K562 (cell line): ENCODE measurements around the gene FUT2. TPM values are rescaled to one million over a fixed set of nuclear protein-coding genes. Genes with fewer than 3 reads are reported as not detected.

ENCODE experiments used
- ATAC-seq: fragments of 200-7000 bp; cut with Tn5 transposase; 3 replicates; pipeline ENCODE4 v1.9.1; 2020; ENCODE audit warnings: moderate library complexity
- BruUV-seq: library from RNA; stranded (reverse); fragments of 400-500 nt; replicated peaks from 2 replicates; lab custom pipeline; 2021; lab: Mats Ljungman, UMichigan
- CTCF ChIA-PET: fragments of 300-600 bp; formaldehyde crosslinking; extraction: SDS; loops from one replicate; lab custom pipeline; 2021; ENCODE audit warnings: low intra/inter-chr PET ratio; lab: Yijun Ruan, JAX
- POLR2A ChIA-PET: fragments of 300-600, 350-650 bp; sonication (Branson Sonifier 250); formaldehyde crosslinking; extraction: SDS; loops from one replicate; lab custom pipeline; 2021; ENCODE audit warnings: antibody characterized with exemption, inconsistent platforms; lab: Yijun Ruan, JAX
- DNase-seq, 4 experiments: peaks; one replicate each; pipeline versions ENCODE4 v3.0.0 to v3.0.0-alpha.2; 2011 to 2018; ENCODE audit warnings: low spot score in 3 of 4, mixed read lengths in 3 of 4; ENCODE audit errors: extremely low read depth in 1 of 4
- FAIRE-seq: peaks from 2 replicates; lab custom pipeline; 2011; peaks lifted over from hg19 to GRCh38; lab: Jason Lieb, UNC
- H2AFZ ChIP-seq: 2 replicates; pipeline ENCODE4 v1.6.0; 2011; ENCODE audit warnings: low read depth, low read length, control low read depth, inconsistent platforms
- H3K27ac ChIP-seq: fragments of 200-600 bp; 3 replicates; pipeline ENCODE4 v1.8.0; 2011; ENCODE audit warnings: low read depth, mild to moderate bottlenecking, control low read depth, inconsistent platforms, low read length, moderate library complexity, mixed read lengths; ENCODE audit errors: extremely low read depth
- H3K27me3 ChIP-seq, 2 experiments: fragments of 300-600 bp in 1 of 2; 2 replicates in 1 of 2; 3 replicates in 1 of 2; pipeline versions ENCODE4 v1.6.0 to v1.8.0; 2011; ENCODE audit warnings: inconsistent platforms in 2 of 2, low read length in 2 of 2, mild to moderate bottlenecking in 1 of 2, mixed read lengths in 1 of 2, moderate library complexity in 1 of 2; ENCODE audit not compliant: control insufficient read depth in 2 of 2, insufficient read depth in 2 of 2
- H3K36me3 ChIP-seq: fragments of 300-600 bp; 3 replicates; pipeline ENCODE4 v1.8.0; 2011; ENCODE audit warnings: mild to moderate bottlenecking, low read length, inconsistent platforms; ENCODE audit not compliant: control insufficient read depth, insufficient read depth
- H3K4me1 ChIP-seq, 2 experiments: fragments of 200-600 bp in 1 of 2; replicated peaks in 1 of 2; 2 replicates in 1 of 2; 3 replicates in 1 of 2; pipeline versions ENCODE4 v1.5.1 to v1.8.0; 2011; ENCODE audit warnings: inconsistent platforms in 2 of 2, low read length in 2 of 2, mild to moderate bottlenecking in 1 of 2, mixed read lengths in 1 of 2, moderate library complexity in 1 of 2; ENCODE audit not compliant: control insufficient read depth in 2 of 2, insufficient read depth in 2 of 2
- H3K4me2 ChIP-seq: 2 replicates; pipeline ENCODE4 v1.6.1; 2011; ENCODE audit warnings: low read length, control low read depth, inconsistent platforms, mixed read lengths; ENCODE audit not compliant: insufficient read depth
- H3K4me3 ChIP-seq: fragments of 200-600 bp; sonication (generic), shearing (Covaris generic); 2 replicates; pipeline ENCODE4 v1.5.1; 2016; ENCODE audit warnings: control low read depth, inconsistent platforms
- H3K79me2 ChIP-seq: fragments of 200-600 bp; 3 replicates; pipeline ENCODE4 v1.8.0; 2011; ENCODE audit warnings: low read length, inconsistent platforms; ENCODE audit not compliant: control insufficient read depth, insufficient read depth
- H3K9ac ChIP-seq, 2 experiments: 2 replicates each; pipeline versions ENCODE4 v1.6.0 to v1.6.1; 2011; ENCODE audit warnings: low read depth in 2 of 2, low read length in 2 of 2, control low read depth in 1 of 2, inconsistent platforms in 1 of 2, mild to moderate bottlenecking in 1 of 2, mixed read lengths in 1 of 2; ENCODE audit not compliant: insufficient read depth in 1 of 2
- H3K9me1 ChIP-seq: one replicate; pipeline ENCODE4 v1.6.0; 2011; ENCODE audit warnings: inconsistent platforms, mild to moderate bottlenecking, low read length, moderate library complexity; ENCODE audit not compliant: control insufficient read depth, insufficient read depth
- H3K9me3 ChIP-seq: replicated peaks from 2 replicates; pipeline ENCODE4 v1.5.1; 2011; ENCODE audit warnings: low read depth, low read length, inconsistent platforms; ENCODE audit not compliant: control insufficient read depth, insufficient read depth
- H4K20me1 ChIP-seq: replicated peaks from 2 replicates; pipeline ENCODE4 v1.6.1; 2011; ENCODE audit warnings: low read length, inconsistent platforms, mixed read lengths; ENCODE audit not compliant: control insufficient read depth, insufficient read depth
- BCOR ChIP-seq: fragments of 450-650 bp; IDR thresholded peaks from 2 replicates; pipeline ENCODE4 v1.6.1; 2016
- DMBX1 ChIP-seq: fragments of 250-450 bp; sonication (Bioruptor Pico); IDR thresholded peaks from 2 replicates; pipeline ENCODE4 v1.8.0; 2022; ENCODE audit warnings: inconsistent platforms, mild to moderate bottlenecking, moderate library complexity, borderline replicate concordance
- DNMT1 ChIP-seq: fragments of 450-650 bp; IDR thresholded peaks from 2 replicates; pipeline ENCODE4 v1.6.1; 2016; ENCODE audit warnings: antibody characterized with exemption, mild to moderate bottlenecking
- EP300 ChIP-seq: IDR thresholded peaks from 2 replicates; pipeline ENCODE4 v1.6.1; 2012; ENCODE audit warnings: low read length, improper control_type of control experiment
- FOS ChIP-seq: IDR thresholded peaks from 3 replicates; pipeline ENCODE4 v1.6.1; 2011; ENCODE audit not compliant: insufficient read length; ENCODE audit errors: extremely low read depth
- HNRNPH1 ChIP-seq: fragments of 200-400 bp; formaldehyde crosslinking; optimal IDR thresholded peaks from 2 replicates; pipeline ENCODE3; 2017; ENCODE audit warnings: low read depth, mild to moderate bottlenecking, low read length, moderate library complexity
- NFE2L1 ChIP-seq: fragments of 450-650 bp; IDR thresholded peaks from 2 replicates; pipeline ENCODE4 v1.6.1; 2016; ENCODE audit warnings: missing genetic modification characterization, low read depth, mild to moderate bottlenecking, missing compliant biosample characterization, moderate library complexity, borderline replicate concordance
- POU5F1 ChIP-seq: fragments of 150-350 bp; IDR thresholded peaks from 2 replicates; pipeline ENCODE4 v1.6.1; 2014; ENCODE audit warnings: borderline replicate concordance, low read length, low read depth, mild to moderate bottlenecking; ENCODE audit not compliant: partially characterized antibody
- SETDB1 ChIP-seq: IDR thresholded peaks from one replicate; pipeline ENCODE4 v1.6.1; 2012; ENCODE audit warnings: low read length, control low read depth, inconsistent platforms
- ZBTB8A ChIP-seq: fragments of 450-650 bp; IDR thresholded peaks from 2 replicates; pipeline ENCODE4 v1.6.1; 2018; ENCODE audit warnings: mild to moderate bottlenecking, moderate library complexity; ENCODE audit not compliant: partially characterized antibody
- ZEB2 ChIP-seq: fragments of 450-650 bp; IDR thresholded peaks from 2 replicates; pipeline ENCODE4 v1.6.1; 2016
- ZNF175 ChIP-seq: fragments of 200-800 bp; sonication (Bioruptor generic); IDR thresholded peaks from 2 replicates; pipeline ENCODE4 v1.6.1; 2016; ENCODE audit warnings: low read depth, mild to moderate bottlenecking, missing genetic modification characterization, missing compliant biosample characterization
- ZNF263 ChIP-seq: sonication (generic); formaldehyde crosslinking; IDR thresholded peaks from 2 replicates; pipeline ENCODE4 v1.8.0; 2022; ENCODE audit warnings: mild to moderate bottlenecking, missing genetic modification reagents, borderline replicate concordance
- ZNF436 ChIP-seq: fragments of 250-450, 450-650 bp; sonication (Bioruptor Pico); formaldehyde crosslinking; IDR thresholded peaks from 2 replicates; pipeline ENCODE4 v1.7.0; 2020; ENCODE audit warnings: mild to moderate bottlenecking
- ZNF764 ChIP-seq: fragments of 250-450 bp; sonication (Bioruptor Pico); IDR thresholded peaks from 2 replicates; pipeline ENCODE4 v1.4.0; 2020; ENCODE audit warnings: low read depth, mild to moderate bottlenecking, moderate library complexity
- WGBS: fragments of 100-300 bp; shearing (Covaris generic); methylation state at CpG from one replicate; pipeline ENCODE4 v1.1.6; 2016; ENCODE audit warnings: low coverage, mixed read lengths; ENCODE audit not compliant: insufficient coverage; ENCODE audit errors: missing lambda C conversion rate; 5-methylcytosine and 5-hydroxymethylcytosine counted together
- in situ Hi-C: fragments of 300-500 bp; cut with MboI; formaldehyde crosslinking; loops from 4 replicates; pipeline ENCODE4 v1.15.0; 2018; ENCODE audit warnings: inconsistent platforms, mixed read lengths
- intact Hi-C: fragments of 100-400 bp; cut with micrococcal nuclease; formaldehyde crosslinking; loops from 2 replicates; pipeline ENCODE4 v1.14.2; 2022
- polyA plus RNA-seq, 8 experiments: library from polyadenylated mRNA; depleted of rRNA in 4 of 8; stranded (reverse) in 5 of 8; unstranded in 3 of 8; fragments of >200 nt; fragmentation: Nextera tagmentation in 2 of 8; fragmentation: Illumina TruSeq in 1 of 8; extraction: Ambion mirVana in 2 of 8; extraction: Trizol in 1 of 8; gene quantifications; 2 replicates each; pipeline versions ENCODE4 v1.2.1 to v1.2.3, GENCODE V29; 2011 to 2014; ENCODE audit warnings: inconsistent platforms in 1 of 8, missing spikeins in 1 of 8
- total RNA-seq, 7 experiments: library from RNA; depleted of rRNA in 6 of 7; stranded (reverse); fragments of >200 nt in 6 of 7; fragmentation: Illumina TruSeq in 2 of 7; extraction: Trizol in 2 of 7; gene quantifications; 2 replicates each; pipeline versions ENCODE4 v1.2.1 to v1.2.3, GENCODE V29; 2011 to 2021; ENCODE audit warnings: low replicate concordance in 1 of 7
- TF ChIP-seq, protein P1 (sequence below), 3 experiments: fragments of 200-800 bp in 1 of 3; sonication (Bioruptor generic) in 1 of 3; sonication (generic) in 1 of 3; formaldehyde crosslinking in 1 of 3; IDR thresholded peaks; 2 replicates each; pipeline versions ENCODE4 v1.6.1 to v1.8.0; 2016 to 2022; ENCODE audit warnings: mild to moderate bottlenecking in 2 of 3, missing compliant biosample characterization in 2 of 3, missing genetic modification characterization in 2 of 3, missing genetic modification reagents in 1 of 3
- TF ChIP-seq, protein P2 (sequence below): fragments of 450-650 bp; IDR thresholded peaks from one replicate; pipeline ENCODE4 v1.6.1; 2018; ENCODE audit warnings: mild to moderate bottlenecking, moderate library complexity; ENCODE audit not compliant: partially characterized antibody

FUT2 gene
- total and polyA plus RNA-seq, 9 of the 15 experiments (the other 6 are each of a cell fraction or from before 2014, with no cell fraction given): 0.03 to 0.04 TPM; not detected in 7

DNA sequence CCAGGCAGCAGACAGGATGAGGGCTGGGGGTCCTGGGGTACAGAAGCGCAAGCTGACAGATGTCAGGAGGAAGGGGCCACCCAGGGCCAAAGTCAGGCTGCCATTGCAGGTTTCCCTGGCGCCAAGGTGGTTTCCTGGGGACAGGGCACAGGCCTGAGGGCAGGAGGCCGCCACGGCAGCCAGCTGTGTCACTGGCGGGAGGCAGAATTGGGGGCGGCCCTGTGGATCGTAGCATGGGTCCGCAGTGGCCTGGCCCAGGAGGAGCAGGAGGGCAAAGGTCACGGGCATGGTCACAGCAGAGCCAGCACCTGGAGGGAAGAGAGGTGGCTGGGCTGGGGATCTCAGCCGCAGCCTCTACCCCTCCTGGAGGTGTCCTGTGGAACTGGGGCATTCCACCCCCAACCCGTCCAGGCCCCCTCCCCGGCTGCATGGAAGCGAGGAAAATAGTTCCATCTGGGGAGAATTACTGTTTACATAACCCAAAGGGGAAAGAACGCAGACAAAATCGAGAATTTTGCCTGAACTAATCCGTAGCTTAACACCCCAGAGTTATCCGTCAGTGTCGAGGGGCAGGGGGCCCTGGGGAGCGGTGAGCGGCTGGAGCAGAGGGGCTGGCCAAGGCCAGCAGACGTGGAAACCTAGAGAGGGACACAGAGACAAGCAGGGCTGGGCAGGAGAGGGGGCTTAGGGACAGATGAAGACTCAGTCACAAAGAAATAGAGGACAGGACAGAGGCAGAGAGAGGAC, 24.9 kb upstream of the FUT2 start:
- TF ChIP-seq DMBX1 (no peak), BCOR (no peak), EP300 (no peak), ZNF764 (CRISPR knock-in tag) (no peak), NFE2L1 (tag) (no peak), DNMT1 (no peak), FOS (no peak), ZNF175 (CRISPR knock-in tag) (no peak), POU5F1 (no peak), ZEB2 (no peak), ZNF436 (CRISPR knock-in tag) (no peak), ZBTB8A (no peak), ZNF263 (no peak), SETDB1 (no peak), HNRNPH1 (no peak)
- TF ChIP-seq, protein P1, sequence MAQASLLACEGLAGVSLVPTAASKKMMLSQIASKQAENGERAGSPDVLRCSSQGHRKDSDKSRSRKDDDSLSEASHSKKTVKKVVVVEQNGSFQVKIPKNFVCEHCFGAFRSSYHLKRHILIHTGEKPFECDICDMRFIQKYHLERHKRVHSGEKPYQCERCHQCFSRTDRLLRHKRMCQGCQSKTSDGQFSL (CRISPR knock-in tag; IDR thresholded peaks at IDR 0.05): no peak
- TF ChIP-seq, protein P1 (tag; IDR thresholded peaks at IDR 0.05): no peak
- TF ChIP-seq, protein P2, sequence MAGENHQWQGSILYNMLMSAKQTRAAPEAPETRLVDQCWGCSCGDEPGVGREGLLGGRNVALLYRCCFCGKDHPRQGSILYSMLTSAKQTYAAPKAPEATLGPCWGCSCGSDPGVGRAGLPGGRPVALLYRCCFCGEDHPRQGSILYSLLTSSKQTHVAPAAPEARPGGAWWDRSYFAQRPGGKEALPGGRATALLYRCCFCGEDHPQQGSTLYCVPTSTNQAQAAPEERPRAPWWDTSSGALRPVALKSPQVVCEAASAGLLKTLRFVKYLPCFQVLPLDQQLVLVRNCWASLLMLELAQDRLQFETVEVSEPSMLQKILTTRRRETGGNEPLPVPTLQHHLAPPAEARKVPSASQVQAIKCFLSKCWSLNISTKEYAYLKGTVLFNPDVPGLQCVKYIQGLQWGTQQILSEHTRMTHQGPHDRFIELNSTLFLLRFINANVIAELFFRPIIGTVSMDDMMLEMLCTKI: no peak
- Histone ChIP-seq H3K79me2 (no peaks in the 10 kb centered on the region), H4K20me1 (no peaks in the 10 kb centered on the region), H3K4me2 (no peak overlapping the region), H3K9me3 (no peaks in the 10 kb centered on the region), H3K27ac (no peak overlapping the region), H3K36me3 (no peaks in the 10 kb centered on the region), H3K4me1 (peaks cover 4 to 40% of the 10 kb centered on the region in 2 experiments; a peak in 4 of 5 replicates), H3K9ac (peak overlapping the region in 1 of 2 experiments; percentile 2; a peak in 1 of 4 replicates), H2AFZ (no peak overlapping the region), H3K4me3 (no peak overlapping the region), H3K27me3 (no peaks in the 10 kb centered on the region), H3K9me1 (no peaks in the 10 kb centered on the region)
- intact Hi-C loops: no loop called here
- ChIA-PET POLR2A (interaction anchor here (0.6 kb wide), 1 partner anchor 124 kb away, joined by 3 read pairs; no protein-coding TSS in a partner anchor), CTCF (no interaction called here)
- FAIRE-seq: no peak
- no TSS peak for BruUV-seq
- in situ Hi-C loops: no loop called here
- ATAC-seq: no peak
- WGBS: 70% methylated on average over 16 of the region's 21 CpGs
- DNase-seq: no peak
